HepG2 (cell line): Measurements from ENCODE around the gene FAM229B. TPM values are rescaled to one million over a fixed set of nuclear protein-coding genes. Genes with fewer than 3 reads are reported as not detected.
A peak's percentile ranks its signal among the peaks of the same experiment; 100 is the strongest.

Source experiments
- AKAP8 ChIP-seq: sonication (generic); formaldehyde crosslinking; IDR thresholded peaks from 2 replicates; pipeline ENCODE4 v1.5.1; 2020; ENCODE audit warnings: mild to moderate bottlenecking, missing genetic modification reagents
- BHLHE40 ChIP-seq: IDR thresholded peaks from 2 replicates; pipeline ENCODE4 v1.6.1; 2011; ENCODE audit warnings: low read length, improper control_type of control experiment
- FOXK2 ChIP-seq: fragments of 450-650 bp; IDR thresholded peaks from 2 replicates; pipeline ENCODE4 v1.6.1; 2016
- HDAC6 ChIP-seq: fragments of 200-600 bp; sonication (generic); IDR thresholded peaks from 2 replicates; pipeline ENCODE4 v1.7.0; 2017; ENCODE audit warnings: mild to moderate bottlenecking, antibody characterized with exemption, low read length, low read depth
- MAZ ChIP-seq, 2 experiments: sonication (generic) in 1 of 2; formaldehyde crosslinking in 1 of 2; IDR thresholded peaks; 2 replicates each; pipeline versions ENCODE4 v1.5.0 to v1.6.1; 2012 to 2020; ENCODE audit warnings: low read depth in 2 of 2, mild to moderate bottlenecking in 2 of 2, borderline replicate concordance in 1 of 2, improper control_type of control experiment in 1 of 2, low read length in 1 of 2, missing genetic modification reagents in 1 of 2, moderate library complexity in 1 of 2
- MLLT10 ChIP-seq: sonication (generic); formaldehyde crosslinking; IDR thresholded peaks from 2 replicates; pipeline ENCODE4 v1.4.0; 2020; ENCODE audit warnings: missing genetic modification reagents
- MTA1 ChIP-seq: sonication (generic); formaldehyde crosslinking; IDR thresholded peaks from 2 replicates; pipeline ENCODE4 v1.4.0; 2020; ENCODE audit warnings: missing genetic modification reagents, mild to moderate bottlenecking, borderline replicate concordance
- NFATC3 ChIP-seq: sonication (generic); formaldehyde crosslinking; IDR thresholded peaks from 2 replicates; pipeline ENCODE4 v1.5.1; 2020; ENCODE audit warnings: mild to moderate bottlenecking, missing genetic modification reagents
- NFIC ChIP-seq: IDR thresholded peaks from 2 replicates; pipeline ENCODE4 v1.6.1; 2012; ENCODE audit warnings: mild to moderate bottlenecking, low read length, inconsistent platforms
- NR2F6 ChIP-seq, 2 experiments: IDR thresholded peaks; 2 replicates each; pipeline ENCODE4 v1.6.1; 2016; ENCODE audit warnings: antibody characterized with exemption in 1 of 2, mild to moderate bottlenecking in 1 of 2
- RBM39 ChIP-seq: fragments of 200-400 bp; formaldehyde crosslinking; IDR thresholded peaks from one replicate; pipeline ENCODE4 v1.6.1; 2018; ENCODE audit warnings: antibody characterized with exemption, mild to moderate bottlenecking, low read depth, low read length; ENCODE audit not compliant: poor library complexity, severe bottlenecking
- RFX1 ChIP-seq: fragments of 450-650 bp; IDR thresholded peaks from 2 replicates; pipeline ENCODE4 v1.6.1; 2017
- SALL2 ChIP-seq: sonication (generic); formaldehyde crosslinking; IDR thresholded peaks from 2 replicates; pipeline ENCODE4 v1.8.1; 2023; ENCODE audit warnings: mild to moderate bottlenecking, missing genetic modification reagents, inconsistent platforms
- SATB2 ChIP-seq: sonication (generic); formaldehyde crosslinking; IDR thresholded peaks from 2 replicates; pipeline ENCODE4 v1.5.0; 2020; ENCODE audit warnings: missing genetic modification reagents
- SKI ChIP-seq: fragments of 450-650 bp; IDR thresholded peaks from one replicate; pipeline ENCODE4 v1.6.1; 2018; ENCODE audit warnings: mild to moderate bottlenecking; ENCODE audit not compliant: partially characterized antibody
- SUZ12 ChIP-seq: fragments of 150-350 bp; IDR thresholded peaks from 2 replicates; pipeline ENCODE4 v1.6.1; 2014; ENCODE audit warnings: low read depth, low read length
- TOE1 ChIP-seq: sonication (generic); formaldehyde crosslinking; IDR thresholded peaks from 2 replicates; pipeline ENCODE4 v1.4.0; 2020; ENCODE audit warnings: mild to moderate bottlenecking, missing genetic modification reagents
- ZFP90 ChIP-seq: sonication (generic); formaldehyde crosslinking; IDR thresholded peaks from 2 replicates; pipeline ENCODE4 v1.8.0; 2022; ENCODE audit warnings: missing genetic modification reagents, mild to moderate bottlenecking, inconsistent platforms, borderline replicate concordance
- ZIK1 ChIP-seq: sonication (generic); formaldehyde crosslinking; IDR thresholded peaks from 2 replicates; pipeline ENCODE4 v1.5.0; 2020; ENCODE audit warnings: mild to moderate bottlenecking, low read depth, missing genetic modification reagents, borderline replicate concordance
- ZNF101 ChIP-seq: sonication (generic); formaldehyde crosslinking; IDR thresholded peaks from 2 replicates; pipeline ENCODE4 v1.4.0; 2020; ENCODE audit warnings: mild to moderate bottlenecking, low read depth, missing genetic modification reagents, borderline replicate concordance
- ZNF251 ChIP-seq: sonication (generic); formaldehyde crosslinking; IDR thresholded peaks from 2 replicates; pipeline ENCODE4 v1.9.0; 2021; ENCODE audit warnings: mild to moderate bottlenecking, missing genetic modification reagents
- ZNF33A ChIP-seq: sonication (generic); formaldehyde crosslinking; IDR thresholded peaks from 2 replicates; pipeline ENCODE4 v1.5.1; 2020; ENCODE audit warnings: missing genetic modification reagents, mild to moderate bottlenecking, moderate library complexity, borderline replicate concordance
- ZNF367 ChIP-seq: sonication (generic); formaldehyde crosslinking; IDR thresholded peaks from 2 replicates; pipeline ENCODE4 v1.4.0; 2020; ENCODE audit warnings: missing genetic modification reagents, borderline replicate concordance
- ZNF431 ChIP-seq: sonication (generic); formaldehyde crosslinking; IDR thresholded peaks from 2 replicates; pipeline ENCODE4 v1.9.0; 2022; ENCODE audit warnings: missing genetic modification reagents, low read depth, mild to moderate bottlenecking, borderline replicate concordance
- ZNF543 ChIP-seq: sonication (generic); formaldehyde crosslinking; IDR thresholded peaks from 2 replicates; pipeline ENCODE4 v1.4.0; 2020; ENCODE audit warnings: mild to moderate bottlenecking, missing genetic modification reagents
- ZNF577 ChIP-seq: sonication (generic); formaldehyde crosslinking; IDR thresholded peaks from 2 replicates; pipeline ENCODE4 v1.4.0; 2020; ENCODE audit warnings: mild to moderate bottlenecking, low read depth, missing genetic modification reagents, borderline replicate concordance
- ZNF629 ChIP-seq: sonication (generic); formaldehyde crosslinking; conservative IDR thresholded peaks from 2 replicates; pipeline ENCODE4 v1.5.0; 2020; ENCODE audit warnings: missing genetic modification reagents
- ZNF670 ChIP-seq: sonication (generic); formaldehyde crosslinking; IDR thresholded peaks from 2 replicates; pipeline ENCODE4 v1.8.0; 2022; ENCODE audit warnings: mild to moderate bottlenecking, missing genetic modification reagents, borderline replicate concordance
- ZNF672 ChIP-seq: sonication (generic); formaldehyde crosslinking; IDR thresholded peaks from 2 replicates; pipeline ENCODE4 v1.8.1; 2022; ENCODE audit warnings: missing genetic modification reagents
- ZNF781 ChIP-seq: sonication (generic); formaldehyde crosslinking; IDR thresholded peaks from 2 replicates; pipeline ENCODE4 v1.5.1; 2020; ENCODE audit warnings: borderline replicate concordance, mild to moderate bottlenecking, missing genetic modification reagents; ENCODE audit errors: not compliant biosample characterization
- ZSCAN20 ChIP-seq: sonication (generic); formaldehyde crosslinking; IDR thresholded peaks from 2 replicates; pipeline ENCODE4 v1.4.0; 2020; ENCODE audit warnings: missing genetic modification reagents, mild to moderate bottlenecking, borderline replicate concordance
- polyA plus RNA-seq, 8 experiments: library from polyadenylated mRNA; depleted of rRNA in 3 of 8; stranded (reverse) in 7 of 8; unstranded in 1 of 8; fragments of >200 nt; fragmentation: Illumina TruSeq in 4 of 8; extraction: Trizol in 4 of 8; gene quantifications; 2 replicates each; pipeline versions ENCODE4 v1.2.1 to v1.2.3, GENCODE V29; 2011 to 2016; ENCODE audit warnings: low read depth in 4 of 8, missing spikeins in 1 of 8, mixed read lengths in 1 of 8; ENCODE audit not compliant: insufficient read depth in 1 of 8
- total RNA-seq, 5 experiments: library from RNA; depleted of rRNA; stranded (reverse); fragments of >200 nt; fragmentation: Illumina TruSeq; extraction: Trizol; gene quantifications; 2 replicates each; pipeline ENCODE4 v1.2.3, GENCODE V29; 2016; ENCODE audit warnings: low read depth in 1 of 5
- TF ChIP-seq, protein P1 (sequence below), 2 experiments: sonication (generic) in 1 of 2; formaldehyde crosslinking in 1 of 2; IDR thresholded peaks; 2 replicates each; pipeline versions ENCODE4 v1.4.0 to v1.6.1; 2018 to 2020; ENCODE audit warnings: missing genetic modification reagents in 2 of 2, borderline replicate concordance in 1 of 2, low read depth in 1 of 2, mild to moderate bottlenecking in 1 of 2, missing biosample characterization in 1 of 2

Gene FAM229B
- total and polyA plus RNA-seq, 2 of the 13 experiments (the other 11 are each of a cell fraction or from before 2014, with no cell fraction given): 11.3 to 19.5 TPM

DNA sequence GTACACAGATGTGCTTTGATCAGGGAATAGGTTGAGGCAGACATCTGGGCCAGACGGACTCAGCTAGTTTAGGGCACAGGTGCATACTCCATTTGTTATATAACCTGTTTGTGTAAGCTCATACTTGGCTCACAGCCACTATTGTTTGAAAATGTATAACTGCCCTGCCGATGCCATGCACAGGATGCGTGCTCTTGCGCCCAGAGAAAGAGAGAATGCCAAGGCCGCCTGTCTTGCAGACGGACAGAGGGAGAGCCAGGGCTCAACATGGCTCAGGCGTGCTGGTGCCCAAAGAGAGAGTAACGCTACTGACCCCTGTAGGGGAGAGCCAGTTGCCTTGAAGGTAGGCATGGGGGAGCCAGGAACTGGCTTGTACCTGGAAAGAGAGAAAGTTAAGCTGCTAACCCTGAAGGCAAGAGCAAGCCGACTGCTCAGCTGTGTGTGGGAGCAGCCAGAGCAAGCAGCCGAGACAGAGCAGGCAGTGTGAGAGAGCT lies 57.7 kb downstream of the FAM229B start (continued):
- TF ChIP-seq, protein P1, sequence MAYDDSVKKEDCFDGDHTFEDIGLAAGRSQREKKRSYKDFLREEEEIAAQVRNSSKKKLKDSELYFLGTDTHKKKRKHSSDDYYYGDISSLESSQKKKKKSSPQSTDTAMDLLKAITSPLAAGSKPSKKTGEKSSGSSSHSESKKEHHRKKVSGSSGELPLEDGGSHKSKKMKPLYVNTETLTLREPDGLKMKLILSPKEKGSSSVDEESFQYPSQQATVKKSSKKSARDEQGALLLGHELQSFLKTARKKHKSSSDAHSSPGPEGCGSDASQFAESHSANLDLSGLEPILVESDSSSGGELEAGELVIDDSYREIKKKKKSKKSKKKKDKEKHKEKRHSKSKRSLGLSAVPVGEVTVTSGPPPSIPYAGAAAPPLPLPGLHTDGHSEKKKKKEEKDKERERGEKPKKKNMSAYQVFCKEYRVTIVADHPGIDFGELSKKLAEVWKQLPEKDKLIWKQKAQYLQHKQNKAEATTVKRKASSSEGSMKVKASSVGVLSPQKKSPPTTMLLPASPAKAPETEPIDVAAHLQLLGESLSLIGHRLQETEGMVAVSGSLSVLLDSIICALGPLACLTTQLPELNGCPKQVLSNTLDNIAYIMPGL (CRISPR knock-in tag; IDR thresholded peaks at IDR 0.05; ENCODE audit: borderline replicate concordance in 1 of 2, low read depth in 1 of 2): peak in 1 of 2 experiments; percentile 55; a peak in 1 of 4 replicates
- TF ChIP-seq BHLHE40: no peak
- no peak for TF ChIP-seq TOE1
- no peak for TF ChIP-seq ZNF431 (CRISPR knock-in tag)
- TF ChIP-seq HDAC6: no peak
- no peak for TF ChIP-seq ZNF577 (CRISPR knock-in tag)
- TF ChIP-seq ZNF367 (CRISPR knock-in tag): no peak
- no peak for TF ChIP-seq MLLT10
- TF ChIP-seq NR2F6 (IDR thresholded peaks at IDR 0.05): no peak
- no peak for TF ChIP-seq NR2F6 (CRISPR knock-in tag; IDR thresholded peaks at IDR 0.05)
- TF ChIP-seq ZFP90 (CRISPR knock-in tag): no peak
- TF ChIP-seq RFX1: no peak
- TF ChIP-seq ZNF33A: no peak
- TF ChIP-seq SALL2: no peak
- peak; percentile 41; the same call in 1 of the 2 replicates for TF ChIP-seq MTA1 (CRISPR knock-in tag)
- TF ChIP-seq ZNF101: no peak
- no peak for TF ChIP-seq ZSCAN20 (CRISPR knock-in tag)
- TF ChIP-seq AKAP8: no peak
- no peak for TF ChIP-seq FOXK2
- no peak for TF ChIP-seq ZNF629
- TF ChIP-seq SUZ12: no peak
- TF ChIP-seq RBM39: no peak
- peak; percentile 19 for TF ChIP-seq SKI
- no peak for TF ChIP-seq ZNF251 (CRISPR knock-in tag)
- no peak for TF ChIP-seq NFATC3 (CRISPR knock-in tag)
- no peak for TF ChIP-seq SATB2 (CRISPR knock-in tag)
- TF ChIP-seq ZNF670: peak; percentile 39; the same call in 1 of the 2 replicates
- TF ChIP-seq NFIC: 0 out of 2 replicates have a peak, but pooled peaks have one; percentile 36
- no peak for TF ChIP-seq MAZ (IDR thresholded peaks at IDR 0.05; ENCODE audit: borderline replicate concordance, low read depth, low read length)
- no peak for TF ChIP-seq MAZ (CRISPR knock-in tag; IDR thresholded peaks at IDR 0.05; ENCODE audit: low read depth)
- no peak for TF ChIP-seq ZNF543 (CRISPR knock-in tag)
- no peak for TF ChIP-seq ZNF672 (CRISPR knock-in tag)
- no peak for TF ChIP-seq ZIK1 (CRISPR knock-in tag)
- TF ChIP-seq ZNF781 (CRISPR knock-in tag): no peak
